SK-N-MC (cell line): ENCODE results near the gene MCC.
A peak's percentile ranks its signal among the peaks of the same experiment; 100 is the strongest.

Experiments used
- EZH2 ChIP-seq: fragments of 200-600 bp; sonication (generic); IDR thresholded peaks from one replicate; pipeline ENCODE4 v1.6.1; 2017; ENCODE audit warnings: antibody characterized with exemption
- FOXP2 ChIP-seq: optimal IDR thresholded peaks from 2 replicates; pipeline ENCODE3; 2011; ENCODE audit warnings: mild to moderate bottlenecking, moderate library complexity; ENCODE audit not compliant: insufficient read depth; ENCODE audit errors: extremely low read length, control extremely low read depth
- POLR2AphosphoS5 ChIP-seq: IDR thresholded peaks from 2 replicates; pipeline ENCODE4 v1.6.1; 2012; ENCODE audit warnings: mild to moderate bottlenecking, low read depth, low read length, borderline replicate concordance

GRCh38 chr5:113201715-113202114 lies 286.5 kb downstream of the MCC start:
- TF ChIP-seq EZH2, result no peak
- TF ChIP-seq POLR2AphosphoS5, result peak; percentile 63
- peak; percentile 58 for TF ChIP-seq FOXP2
